AG08395 (cell line): ENCODE results near the gene TADA2B.
"Not testable (repeated sequence)": the region's sequence is repeated elsewhere in the genome, so short reads cannot be mapped to it uniquely, and the experiment has no call there.

Experiments used
- DNase-seq: peaks from one replicate; pipeline ENCODE4 v3.0.0; 2012; ENCODE audit warnings: mixed read lengths, low spot score

Gene TADA2B

GRCh38 chr4:7060346-7061150, 17.4 kb downstream of the TADA2B start:
- DNase-seq, result no peak

- DNase-seq, result no peak
Observed at GRCh38 chr4:7061815-7062214, 18.6 kb downstream of the TADA2B start.

DNA sequence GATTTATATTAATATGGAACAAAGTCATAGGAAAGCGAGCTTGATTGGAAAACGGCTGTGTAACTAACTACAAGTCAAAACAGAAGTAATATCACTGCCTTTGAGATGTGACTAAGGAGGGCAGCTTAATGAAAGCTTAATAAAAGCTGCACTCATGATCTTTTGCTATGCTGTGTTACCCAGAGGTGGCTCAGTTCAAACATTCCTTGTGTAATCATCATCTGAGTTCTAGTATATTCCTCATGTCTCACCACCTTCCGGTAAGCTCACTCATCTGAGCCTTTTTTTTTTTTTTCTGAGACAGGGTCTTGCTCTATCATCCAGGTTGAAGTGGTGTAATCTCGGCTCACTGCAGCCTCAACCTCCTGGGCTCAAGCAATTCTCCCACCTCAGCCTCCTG, 19.6 kb downstream of the TADA2B start:
- DNase-seq, result no peak

GRCh38 chr4:7063362-7063761, 20.2 kb downstream of the TADA2B start:
- DNase-seq, result no peak

DNA sequence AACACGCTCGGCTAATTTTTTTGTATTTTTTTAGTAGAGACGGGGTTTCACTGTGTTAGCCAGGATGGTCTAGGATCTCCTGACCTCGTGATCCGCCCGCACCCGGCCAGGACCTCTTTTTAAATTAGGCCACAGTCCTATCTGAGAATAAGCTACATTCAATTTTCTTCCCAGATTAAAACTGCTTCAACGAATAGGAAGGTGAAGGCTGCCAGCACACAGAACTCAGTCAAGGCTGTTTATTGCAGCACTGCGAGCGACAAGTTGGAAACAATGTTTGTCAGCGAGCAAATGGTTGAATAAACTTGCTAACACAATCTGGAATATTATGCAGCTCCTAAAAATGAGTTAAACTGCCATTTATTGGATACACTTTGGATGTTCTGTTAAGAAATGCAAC, 22.8 kb downstream of the TADA2B start:
- no peak for DNase-seq

DNA sequence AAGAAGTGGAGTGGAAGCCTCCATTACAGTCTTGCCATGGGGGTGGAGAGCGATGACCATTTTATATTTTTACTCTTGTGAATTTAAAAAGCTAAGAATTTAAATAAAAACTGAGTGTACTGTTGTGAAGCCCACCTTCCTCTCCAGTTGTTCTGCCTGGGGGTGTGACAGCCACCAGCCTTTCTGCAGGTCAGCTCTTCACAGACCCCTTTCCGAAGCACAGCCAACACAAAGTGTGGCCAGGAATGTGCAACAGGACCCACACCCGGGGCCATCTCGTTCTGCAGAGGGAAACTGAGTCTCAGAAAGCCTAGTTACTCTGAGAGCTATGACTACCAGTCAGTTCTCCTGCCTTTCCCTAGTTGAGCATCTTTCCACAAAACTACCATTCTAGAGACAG, 23.3 kb downstream of the TADA2B start:
- DNase-seq, result no peak

DNA sequence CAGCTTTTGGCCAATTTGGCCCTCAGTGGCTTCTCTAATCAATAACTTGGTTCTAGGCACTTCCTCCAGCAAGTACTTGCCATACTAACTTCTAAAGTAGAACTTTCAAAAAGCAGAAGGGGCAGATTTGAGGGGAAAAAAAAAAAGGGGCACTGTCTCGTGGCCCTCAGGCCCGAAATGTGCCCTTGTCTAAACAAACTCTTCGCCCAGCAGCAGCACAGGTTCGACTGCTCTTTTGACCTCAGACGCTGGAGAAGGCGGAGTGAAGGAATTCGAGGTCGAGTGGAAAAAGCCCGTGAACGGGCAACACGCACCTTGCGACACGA, 23.9 kb downstream of the TADA2B start:
- no peak for DNase-seq

DNA sequence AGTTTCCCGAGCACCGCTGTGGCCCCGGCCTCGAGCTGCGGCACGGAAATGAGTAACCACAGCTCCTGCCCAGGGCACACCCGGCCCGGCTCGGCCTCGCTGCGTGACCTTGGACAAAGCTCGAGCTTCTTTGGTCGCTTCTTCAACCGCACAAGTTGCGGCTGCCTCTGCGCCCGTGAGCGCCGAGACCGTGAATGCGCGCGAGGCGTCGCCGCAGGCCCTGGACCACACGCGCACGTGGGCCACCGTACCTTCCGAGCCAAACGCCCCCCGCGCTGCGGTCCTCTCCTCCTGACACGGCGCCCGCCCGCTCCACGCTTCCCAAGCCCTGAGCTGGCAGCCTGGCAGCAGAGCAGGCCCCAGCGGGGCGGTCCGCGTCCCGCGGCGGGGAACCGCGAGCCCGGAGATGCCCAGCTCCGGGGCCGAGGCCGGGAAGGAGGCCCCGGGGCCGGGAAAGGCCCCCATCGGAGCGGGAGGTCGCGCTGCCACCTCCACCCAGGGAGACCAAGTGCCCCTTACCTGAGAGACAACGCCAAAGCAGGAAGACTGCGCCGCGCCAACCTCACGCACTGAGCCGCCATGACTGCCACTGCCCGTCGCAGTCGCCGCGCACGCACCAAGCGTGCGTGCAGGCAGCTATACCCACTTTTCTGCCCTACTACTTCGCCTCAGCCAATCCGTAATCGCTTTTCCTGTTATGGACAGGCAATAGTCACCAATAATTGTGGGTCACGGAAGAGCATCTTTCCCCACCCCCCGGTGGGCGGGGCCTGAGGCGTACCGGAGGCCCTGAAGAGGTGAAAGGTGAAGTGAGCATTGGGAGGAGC, 24.5 kb downstream of the TADA2B start, which contains the start of gene GRPEL1:
TSS of gene GRPEL1 (minus strand) at position 613 of the 827 bp plus-strand sequence. CDS start at position 581, 32 bp downstream.
- DNase-seq, result peak; percentile 99

DNA sequence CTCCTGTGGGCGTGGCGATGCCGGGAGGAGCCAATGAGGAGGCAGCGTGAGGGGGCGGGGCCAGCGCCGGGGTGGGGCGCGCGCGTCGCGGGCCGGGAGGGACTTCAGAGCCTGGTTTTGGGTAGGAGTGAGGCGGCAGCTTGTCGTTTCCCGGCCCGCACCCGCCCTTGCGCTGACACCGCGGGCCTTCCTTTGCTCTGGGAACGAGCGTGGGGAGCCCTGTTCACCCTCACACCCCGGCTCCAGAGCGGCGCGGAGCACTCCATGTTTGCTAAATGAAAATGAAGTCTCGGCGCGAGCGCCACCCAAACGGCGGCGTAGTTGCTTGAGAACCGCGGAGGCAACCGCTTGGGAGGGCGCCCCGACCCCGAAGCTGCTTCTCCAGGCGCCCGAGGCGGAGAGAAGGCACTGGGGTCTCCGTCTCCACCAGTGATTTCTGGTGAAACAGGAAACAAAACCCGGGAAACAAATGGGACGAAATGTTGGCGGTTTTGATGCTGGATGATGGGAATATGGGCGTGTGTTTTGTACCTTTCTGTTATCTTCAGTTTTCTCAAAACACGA, 25.2 kb downstream of the TADA2B start:
- no peak for DNase-seq

GRCh38 chr4:7068883-7069282, 25.7 kb downstream of the TADA2B start:
- no peak for DNase-seq

DNA sequence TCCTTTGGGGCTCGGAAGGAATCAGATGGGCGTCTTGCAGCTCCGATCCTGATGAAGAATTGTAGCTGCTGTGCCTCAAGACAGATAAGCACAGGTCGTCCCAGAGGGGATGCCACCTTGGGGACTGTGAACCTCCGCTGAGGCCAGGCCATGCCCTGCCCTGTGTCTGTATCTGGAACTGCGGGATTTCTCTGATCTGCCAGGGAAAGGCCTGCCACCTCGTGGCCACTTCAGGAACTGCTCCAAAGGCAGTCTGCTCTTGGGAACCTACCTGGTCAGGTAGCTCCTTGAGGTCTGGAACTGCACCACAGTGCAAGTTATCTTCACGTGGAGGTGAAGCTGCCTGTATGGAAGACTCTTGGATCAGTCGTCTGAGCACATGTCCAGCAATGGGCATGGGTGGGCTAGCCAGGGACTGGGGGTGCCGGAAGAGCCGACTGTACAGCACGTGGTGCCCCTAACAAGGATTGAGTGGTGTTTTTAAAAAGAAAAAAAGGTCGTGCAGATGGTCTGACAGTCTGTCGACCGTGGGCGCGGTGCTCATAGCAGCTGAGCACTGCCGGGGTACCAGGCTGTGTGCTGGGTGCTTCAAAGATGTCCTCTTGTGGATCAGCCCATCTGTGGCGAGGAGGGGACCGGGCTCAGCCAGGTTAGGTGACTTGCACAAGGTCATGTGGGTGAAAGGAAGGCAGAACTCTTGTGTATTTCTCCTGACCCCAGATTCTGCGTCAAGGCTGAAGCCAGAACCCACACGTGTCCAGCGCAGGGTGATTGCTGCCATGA, 27.7 kb downstream of the TADA2B start:
- peak; percentile 69 for DNase-seq

GRCh38 chr4:7073059-7073458, 29.9 kb downstream of the TADA2B start:
- DNase-seq, result no peak

DNA sequence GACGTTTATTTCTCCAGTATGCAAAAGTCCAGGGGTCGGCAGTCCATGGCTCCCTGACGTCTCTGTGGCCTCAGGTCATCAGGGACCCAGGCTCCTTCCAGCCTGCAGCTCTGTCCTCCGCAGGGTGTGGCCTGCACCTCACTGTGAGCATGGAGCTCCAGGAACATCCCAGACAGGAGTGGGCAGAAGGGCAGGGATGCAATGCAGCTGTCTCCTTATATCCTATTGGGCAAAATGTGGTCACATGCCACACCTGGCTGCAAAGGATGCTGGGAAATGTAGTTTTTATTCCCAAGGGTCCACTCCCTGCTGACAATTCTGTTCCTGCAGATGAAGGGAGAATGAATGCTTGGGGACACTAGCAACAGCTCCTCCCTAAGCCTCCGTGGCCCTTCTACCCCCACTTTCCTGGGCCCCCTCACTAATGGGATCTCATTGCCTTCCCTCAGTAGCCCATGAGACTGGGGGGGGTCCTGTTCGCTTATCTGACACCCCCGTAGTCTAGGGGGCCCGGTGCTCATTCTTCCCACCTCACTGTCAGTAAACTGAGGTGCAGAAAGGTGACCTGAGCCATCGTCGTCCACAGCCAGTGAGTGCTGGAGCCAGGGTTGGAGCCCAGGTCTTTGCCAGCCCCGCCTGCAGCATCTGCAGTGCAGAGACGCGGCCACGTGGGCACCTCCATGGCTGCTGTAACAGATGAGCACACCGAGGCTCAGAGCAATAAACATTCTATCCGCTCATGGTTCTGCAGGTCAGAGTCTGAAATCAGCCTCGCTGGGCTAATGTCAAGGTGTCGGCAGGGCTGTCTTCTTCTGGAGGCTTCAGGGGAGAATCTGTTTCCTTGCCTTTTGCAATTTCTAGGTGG, 30.6 kb downstream of the TADA2B start:
- peak; percentile 64 for DNase-seq

GRCh38 chr4:7074426-7074825, 31.3 kb downstream of the TADA2B start:
- DNase-seq, result peak; percentile 32

- peak; percentile 48 for DNase-seq
Observed at GRCh38 chr4:7075962-7076695, 33.0 kb downstream of the TADA2B start.

- no peak for DNase-seq
Observed at GRCh38 chr4:7076696-7077082, 33.5 kb downstream of the TADA2B start.

- DNase-seq, result no peak
Observed at GRCh38 chr4:7077371-7077770, 34.2 kb downstream of the TADA2B start.

- DNase-seq, result no peak
Observed at GRCh38 chr4:7078025-7078424, 34.9 kb downstream of the TADA2B start.

DNA sequence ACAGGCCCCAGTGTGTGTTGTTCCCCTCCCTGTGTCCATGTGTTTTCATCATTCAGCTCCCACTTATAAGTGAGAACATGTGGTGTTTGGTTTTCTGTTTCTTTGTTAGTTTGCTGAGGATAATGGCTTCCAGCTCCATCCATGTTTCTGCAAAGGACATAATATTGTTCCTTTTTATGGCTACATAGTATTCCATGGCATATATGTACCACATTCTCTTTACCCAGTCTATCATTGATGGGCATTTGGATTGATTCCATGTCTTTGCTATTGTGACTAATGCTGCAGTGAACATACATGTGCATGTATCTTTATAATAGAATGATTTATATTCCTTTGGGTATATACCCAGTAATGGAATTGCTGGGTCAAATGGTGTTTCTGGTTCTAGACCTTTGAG, 36.3 kb downstream of the TADA2B start:
- DNase-seq, result not testable (repeated sequence)

DNA sequence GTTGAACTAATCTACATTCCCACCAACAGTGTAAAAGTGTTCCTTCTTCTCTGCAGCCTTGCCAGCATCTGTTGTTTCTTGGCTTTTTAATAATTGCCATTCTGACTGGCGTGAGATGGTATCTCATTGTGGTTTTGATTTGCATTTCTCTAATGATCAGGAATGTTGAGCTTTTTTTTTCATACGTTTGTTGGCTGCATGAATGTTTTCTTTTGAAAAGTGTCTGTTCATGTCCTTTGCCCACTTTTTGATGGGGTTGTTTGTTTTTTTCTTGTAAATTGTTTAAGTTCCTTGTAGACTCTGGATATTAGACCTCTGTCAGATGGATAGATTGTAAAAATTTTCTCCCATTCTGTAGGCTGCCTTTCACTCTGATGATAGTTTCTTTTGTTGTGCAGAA, 36.7 kb downstream of the TADA2B start:
- not testable (repeated sequence) for DNase-seq
